IMR-90 (cell line): Measurements from ENCODE around the gene RALGAPA2. TPM values are rescaled to one million over a fixed set of nuclear protein-coding genes. Genes with fewer than 3 reads are reported as not detected.

ENCODE experiments used
- ATAC-seq: fragments of 200-7000 bp; cut with Tn5 transposase; 2 replicates; pipeline ENCODE4 v1.9.1; 2020; ENCODE audit warnings: low read depth, mild to moderate bottlenecking, moderate library complexity
- BruUV-seq: library from RNA; stranded (reverse); fragments of 400-500 nt; replicated peaks from 2 replicates; lab custom pipeline; 2021; lab: Mats Ljungman, UMichigan
- CTCF ChIA-PET: fragments of 300-600 bp; formaldehyde crosslinking; extraction: SDS; loops from one replicate; lab custom pipeline; 2021; ENCODE audit warnings: antibody characterized with exemption; lab: Yijun Ruan, JAX
- POLR2A ChIA-PET: fragments of 300-600 bp; sonication (Branson Sonifier 250); formaldehyde crosslinking; loops from one replicate; lab custom pipeline; 2022; ENCODE audit warnings: antibody characterized with exemption; ENCODE audit not compliant: unreplicated experiment; lab: Charles Lee
- DNase-seq: peaks from one replicate; pipeline ENCODE4 v3.0.0; 2013
- H2AFZ ChIP-seq: replicated peaks from 2 replicates; pipeline ENCODE3; 2013; ENCODE audit warnings: low read length, mild to moderate bottlenecking; ENCODE audit not compliant: poor library complexity
- H2AK5ac ChIP-seq: 2 replicates; pipeline ENCODE4 v1.6.1; 2013; ENCODE audit warnings: low read depth, low read length, inconsistent platforms
- H2AK9ac ChIP-seq: replicated peaks from 2 replicates; pipeline ENCODE3; 2013; ENCODE audit warnings: mild to moderate bottlenecking, low read depth, low read length, moderate library complexity; ENCODE audit not compliant: poor library complexity
- H2BK120ac ChIP-seq: 2 replicates; pipeline ENCODE4 v1.6.1; 2013; ENCODE audit warnings: low read depth, low read length, inconsistent platforms
- H2BK15ac ChIP-seq: 3 replicates; pipeline ENCODE4 v1.6.1; 2013; ENCODE audit warnings: low read depth, low read length, inconsistent platforms
- H2BK20ac ChIP-seq: 2 replicates; pipeline ENCODE4 v1.6.1; 2013; ENCODE audit warnings: low read depth, mild to moderate bottlenecking, inconsistent platforms, low read length, moderate library complexity
- H2BK5ac ChIP-seq: 2 replicates; pipeline ENCODE4 v1.6.1; 2013; ENCODE audit warnings: mild to moderate bottlenecking, low read depth, low read length, inconsistent platforms; ENCODE audit not compliant: poor library complexity, severe bottlenecking
- H3K14ac ChIP-seq: replicated peaks from 2 replicates; pipeline ENCODE4 v1.6.1; 2013; ENCODE audit warnings: low read depth, low read length, inconsistent platforms
- H3K18ac ChIP-seq: 2 replicates; pipeline ENCODE4 v1.6.1; 2013; ENCODE audit warnings: low read depth, low read length, control low read depth
- H3K23ac ChIP-seq: 2 replicates; pipeline ENCODE4 v1.6.1; 2013; ENCODE audit warnings: low read depth, low read length, inconsistent platforms
- H3K27ac ChIP-seq: 2 replicates; pipeline ENCODE4 v1.5.1; 2013; ENCODE audit warnings: mild to moderate bottlenecking, control low read depth, low read length; ENCODE audit not compliant: insufficient read depth
- H3K27me3 ChIP-seq: 2 replicates; pipeline ENCODE4 v1.6.1; 2013; ENCODE audit warnings: low read length; ENCODE audit not compliant: control insufficient read depth, insufficient read depth
- H3K36me3 ChIP-seq: 2 replicates; pipeline ENCODE4 v1.6.1; 2013; ENCODE audit warnings: low read length, mixed read lengths; ENCODE audit not compliant: control insufficient read depth, insufficient read depth
- H3K4ac ChIP-seq: 2 replicates; pipeline ENCODE4 v1.6.1; 2013; ENCODE audit warnings: low read depth, low read length, inconsistent platforms
- H3K4me1 ChIP-seq: 2 replicates; pipeline ENCODE4 v1.6.1; 2013; ENCODE audit warnings: low read length, mixed read lengths; ENCODE audit not compliant: control insufficient read depth, insufficient read depth
- H3K4me2 ChIP-seq: 2 replicates; pipeline ENCODE4 v1.6.1; 2013; ENCODE audit warnings: low read depth, mild to moderate bottlenecking, control low read depth, low read length, moderate library complexity
- H3K4me3 ChIP-seq: 2 replicates; pipeline ENCODE4 v1.5.1; 2013; ENCODE audit warnings: low read depth, mild to moderate bottlenecking, control low read depth, low read length, moderate library complexity; ENCODE audit not compliant: insufficient read depth
- H3K56ac ChIP-seq: 2 replicates; pipeline ENCODE4 v1.6.1; 2013; ENCODE audit warnings: low read length, inconsistent platforms; ENCODE audit not compliant: insufficient read depth; ENCODE audit errors: extremely low read depth
- H3K79me1 ChIP-seq, 2 experiments: 2 replicates each; pipeline ENCODE4 v1.6.1; 2013; ENCODE audit warnings: low read length in 2 of 2, inconsistent platforms in 1 of 2, low read depth in 1 of 2
- H3K9ac ChIP-seq: 2 replicates; pipeline ENCODE4 v1.6.1; 2013; ENCODE audit warnings: low read depth, low read length, control low read depth
- H3K9me1 ChIP-seq: 2 replicates; pipeline ENCODE4 v1.6.1; 2013; ENCODE audit warnings: low read length, inconsistent platforms; ENCODE audit not compliant: insufficient read depth
- H3K9me3 ChIP-seq: 2 replicates; pipeline ENCODE4 v1.6.1; 2013; ENCODE audit warnings: low read length; ENCODE audit not compliant: control insufficient read depth, insufficient read depth
- H4K20me1 ChIP-seq: 2 replicates; pipeline ENCODE4 v1.6.1; 2013; ENCODE audit warnings: low read length, inconsistent platforms; ENCODE audit not compliant: insufficient read depth
- H4K5ac ChIP-seq: 2 replicates; pipeline ENCODE4 v1.6.1; 2013; ENCODE audit warnings: mild to moderate bottlenecking, low read depth, low read length, control low read depth
- H4K8ac ChIP-seq, 2 experiments: 2 replicates each; pipeline ENCODE4 v1.6.1; 2013; ENCODE audit warnings: low read depth in 2 of 2, low read length in 2 of 2, control low read depth in 1 of 2, inconsistent platforms in 1 of 2
- H4K91ac ChIP-seq: 2 replicates; pipeline ENCODE4 v1.6.1; 2013; ENCODE audit warnings: low read depth, low read length, inconsistent platforms; ENCODE audit not compliant: insufficient read depth
- BHLHE40 ChIP-seq: fragments of 150-350 bp; IDR thresholded peaks from 2 replicates; pipeline ENCODE4 v1.6.1; 2016; ENCODE audit warnings: mild to moderate bottlenecking, low read depth, low read length
- CHD1 ChIP-seq: IDR thresholded peaks from 2 replicates; pipeline ENCODE4 v1.6.1; 2012; ENCODE audit warnings: low read depth, low read length, improper control_type of control experiment
- MXI1 ChIP-seq: IDR thresholded peaks from 2 replicates; pipeline ENCODE4 v1.6.1; 2012; ENCODE audit warnings: low read depth, mild to moderate bottlenecking, low read length, moderate library complexity, borderline replicate concordance
- POLR2A ChIP-seq: IDR thresholded peaks from 2 replicates; pipeline ENCODE4 v1.6.1; 2012; ENCODE audit warnings: mild to moderate bottlenecking, low read depth, low read length
- RCOR1 ChIP-seq: IDR thresholded peaks from 2 replicates; pipeline ENCODE4 v1.6.1; 2012; ENCODE audit warnings: mild to moderate bottlenecking, low read length, improper control_type of control experiment; ENCODE audit not compliant: insufficient replicate concordance
- WGBS, 2 experiments: methylation state at CpG; one replicate each; pipeline versions ENCODE4 v1.1.5 to v1.1.7; 2013; ENCODE audit warnings: missing lambda C conversion rate in 2 of 2; ENCODE audit not compliant: insufficient read length in 1 of 2; ENCODE audit errors: extremely low coverage in 2 of 2; 5-methylcytosine and 5-hydroxymethylcytosine counted together
- dilution Hi-C: fragments of 300-500 bp; cut with HindIII; formaldehyde crosslinking; loops from one replicate; pipeline ENCODE4 v1.14.3; 2018; ENCODE audit warnings: low sequenced_read_pairs; ENCODE audit not compliant: unreplicated experiment
- in situ Hi-C: fragments of 300-500 bp; cut with MboI; formaldehyde crosslinking; loops from 3 replicates; pipeline ENCODE4 v1.14.3; 2019; ENCODE audit warnings: low sequenced_read_pairs, inconsistent platforms, mixed read lengths
- intact Hi-C: fragments of 100-400 bp; cut with micrococcal nuclease; formaldehyde crosslinking; loops from 2 replicates; pipeline ENCODE4 v1.10.0; 2022
- polyA plus RNA-seq, 3 experiments: library from polyadenylated mRNA; depleted of rRNA; stranded (reverse); fragments of >200 nt; gene quantifications; 2 replicates each; pipeline ENCODE4 v1.2.3, GENCODE V29; 2012; ENCODE audit warnings: low replicate concordance in 1 of 3
- total RNA-seq: library from RNA; depleted of rRNA; stranded (reverse); fragments of >200 nt; gene quantifications from 2 replicates; pipeline ENCODE4 v1.2.3, GENCODE V29; 2012

Gene RALGAPA2
- total and polyA plus RNA-seq, 2 of the 4 experiments (the other 2 are of a cell fraction): 1.3 to 3.9 TPM

DNA sequence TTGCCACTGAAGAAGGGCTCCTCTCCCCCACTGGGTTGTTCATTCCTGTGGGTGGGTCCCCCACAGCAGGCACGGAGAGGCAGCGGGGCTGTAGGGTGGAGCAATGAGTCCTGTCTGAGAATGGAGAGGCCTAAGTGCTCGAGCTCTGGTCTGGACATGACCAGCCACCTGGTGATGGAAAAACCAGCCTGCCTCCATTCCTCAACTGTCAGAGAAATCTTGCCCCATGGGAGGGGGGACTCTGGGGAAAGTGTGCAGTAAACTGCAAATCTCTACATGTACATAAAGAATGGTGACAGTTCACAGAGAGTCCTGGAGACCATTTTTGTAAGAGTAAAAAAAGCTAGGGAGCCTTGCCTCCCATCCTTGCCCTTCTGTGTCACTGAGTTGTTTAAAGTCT is 310.5 kb downstream of the RALGAPA2 start:
- intact Hi-C loops: no loop called here
- no peak overlapping the region for H4K5ac ChIP-seq
- no peaks in the 10 kb centered on the region for H4K20me1 ChIP-seq
- H3K23ac ChIP-seq: no peak overlapping the region
- no peak overlapping the region for H3K18ac ChIP-seq
- CTCF ChIA-PET: interaction anchor here (0.7 to 1.1 kb wide), 2 partner anchors 12 to 27 kb away, joined by 3 to 4 read pairs; no protein-coding TSS in a partner anchor
- H3K9ac ChIP-seq: no peak overlapping the region
- in situ Hi-C loops: no loop called here
- H3K4ac ChIP-seq: no peak overlapping the region
- no peak overlapping the region for H2BK120ac ChIP-seq
- no peak overlapping the region for H3K4me3 ChIP-seq
- no peak overlapping the region for H4K8ac ChIP-seq
- POLR2A ChIA-PET: no interaction called here
- H3K27me3 ChIP-seq: no peaks in the 10 kb centered on the region; the same call in 1 of the 2 replicates
- no TSS peak for BruUV-seq
- no peak overlapping the region for H4K91ac ChIP-seq
- H3K4me1 ChIP-seq: no peaks in the 10 kb centered on the region
- no peak for DNase-seq
- no CpG with 5 or more reads among the region's 3 CpGs for WGBS, 2 experiments
- H2BK20ac ChIP-seq: no peak overlapping the region
- H3K4me2 ChIP-seq: no peak overlapping the region
- no peaks in the 10 kb centered on the region for H3K9me1 ChIP-seq
- H2BK15ac ChIP-seq: no peak overlapping the region
- H2BK5ac ChIP-seq: no peak overlapping the region
- ATAC-seq: no peak
- no peaks in the 10 kb centered on the region for H3K9me3 ChIP-seq
- no peaks in the 10 kb centered on the region for H3K36me3 ChIP-seq
- H2AK9ac ChIP-seq: no peak overlapping the region
- H3K79me1 ChIP-seq: no peaks in the 10 kb centered on the region
- no peak for TF ChIP-seq BHLHE40
- no peak for TF ChIP-seq MXI1
- no peak for TF ChIP-seq CHD1
- TF ChIP-seq RCOR1: no peak
- TF ChIP-seq POLR2A: no peak
- no peak overlapping the region for H3K14ac ChIP-seq
- H2AK5ac ChIP-seq: no peak overlapping the region
- dilution Hi-C loops: no loop called here
- H2AFZ ChIP-seq: no peak overlapping the region
- no peak overlapping the region for H3K56ac ChIP-seq
- no peak overlapping the region for H3K27ac ChIP-seq
